GM19372 (cell line): ENCODE measurements around the gene PIK3R6.
"Not testable (repeated sequence)": the region's sequence is repeated elsewhere in the genome, so short reads cannot be mapped to it uniquely, and the experiment has no call there.

Experiments used
- ATAC-seq: cut with Tn5 transposase; IDR thresholded peaks from one replicate; pipeline ENCODE4 v1.9.1; 2021; ENCODE audit warnings: mild to moderate bottlenecking, low read depth, moderate library complexity; ENCODE audit not compliant: unreplicated experiment

The PIK3R6 gene

DNA sequence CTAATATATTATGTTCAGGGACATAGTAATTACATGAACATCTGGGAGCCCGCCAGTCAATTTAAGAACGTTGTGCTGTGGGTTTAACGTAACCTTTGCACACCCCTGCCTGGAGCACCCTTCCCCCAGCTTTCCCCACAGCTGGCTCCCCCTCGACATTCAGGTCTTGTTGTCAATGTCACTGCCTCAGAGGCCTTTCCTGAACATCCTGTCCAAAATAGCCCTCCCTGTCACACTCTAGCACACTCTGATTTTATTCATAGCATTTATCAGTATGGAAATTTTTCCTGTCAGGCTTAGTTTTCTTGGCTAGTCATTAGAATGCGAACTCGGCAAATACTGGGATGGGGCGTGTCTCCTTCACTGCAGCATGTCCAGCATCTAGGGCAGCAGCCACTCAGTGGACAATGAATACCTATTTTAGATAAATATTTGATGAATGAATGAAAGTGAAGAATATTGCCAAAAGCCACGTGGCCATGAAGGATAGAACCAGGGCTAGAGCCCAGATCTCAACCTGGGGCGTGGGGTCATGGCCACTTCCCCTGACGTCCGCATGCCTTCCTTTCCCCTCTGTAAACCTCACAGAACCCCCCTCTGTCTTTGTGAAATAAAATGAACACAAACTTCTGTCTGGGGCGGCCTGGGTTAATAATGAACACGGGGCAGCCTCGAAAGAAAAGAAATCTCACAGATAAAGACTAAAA, 10.5 kb downstream of the PIK3R6 start:
- ATAC-seq = no peak

DNA sequence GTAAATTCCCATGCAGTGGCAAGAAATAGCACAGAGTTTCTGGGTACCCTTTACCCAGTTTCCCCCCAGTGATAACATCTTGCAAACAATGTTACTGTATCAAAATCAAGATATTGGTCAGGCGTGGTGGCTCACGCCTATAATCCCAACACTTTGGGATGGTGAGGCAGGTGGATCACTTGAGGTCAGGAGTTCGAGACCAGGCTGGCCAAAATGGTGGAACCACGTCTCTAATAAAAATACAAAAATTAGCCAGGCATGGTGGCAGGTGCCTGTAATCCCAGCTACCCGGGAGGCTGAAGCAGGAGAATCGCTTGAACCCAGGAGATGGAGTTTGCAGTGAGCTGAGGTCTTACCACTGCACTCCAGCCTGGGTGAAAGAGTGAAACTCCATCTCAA, 11.3 kb downstream of the PIK3R6 start:
- ATAC-seq = not testable (repeated sequence)

DNA sequence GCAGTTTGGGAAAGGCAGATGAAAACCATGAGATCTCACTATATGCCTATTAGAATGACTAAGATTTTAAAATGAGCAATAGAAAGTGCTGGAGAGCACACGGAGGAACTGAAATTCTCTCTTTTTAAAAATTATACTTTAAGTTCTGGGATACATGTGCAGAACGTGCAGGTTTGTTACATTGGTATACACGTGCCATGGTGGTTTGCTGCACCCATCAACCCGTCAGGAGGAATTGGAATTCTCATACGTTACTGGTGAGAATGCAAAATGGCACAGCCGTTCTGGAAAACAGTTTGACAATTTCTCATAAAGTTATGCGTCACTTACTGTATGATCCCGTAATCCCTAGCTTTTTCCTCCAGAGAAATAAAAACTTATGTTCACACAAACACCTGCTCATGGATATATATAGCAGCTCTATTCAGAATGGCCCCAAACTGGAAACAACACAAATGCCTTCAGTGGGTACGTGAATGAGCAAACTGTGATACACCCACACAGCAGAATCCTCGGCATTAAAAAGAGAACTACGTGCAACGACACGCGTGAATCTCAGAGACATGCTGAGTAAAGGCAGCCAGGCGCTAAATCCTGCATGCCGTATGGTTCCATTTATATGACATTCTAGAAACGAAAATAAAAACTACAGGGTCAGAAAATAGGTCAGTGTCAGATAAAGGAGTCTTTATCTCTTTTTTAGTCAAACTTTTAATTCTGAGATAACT, 11.8 kb downstream of the PIK3R6 start:
- no peak for ATAC-seq

DNA sequence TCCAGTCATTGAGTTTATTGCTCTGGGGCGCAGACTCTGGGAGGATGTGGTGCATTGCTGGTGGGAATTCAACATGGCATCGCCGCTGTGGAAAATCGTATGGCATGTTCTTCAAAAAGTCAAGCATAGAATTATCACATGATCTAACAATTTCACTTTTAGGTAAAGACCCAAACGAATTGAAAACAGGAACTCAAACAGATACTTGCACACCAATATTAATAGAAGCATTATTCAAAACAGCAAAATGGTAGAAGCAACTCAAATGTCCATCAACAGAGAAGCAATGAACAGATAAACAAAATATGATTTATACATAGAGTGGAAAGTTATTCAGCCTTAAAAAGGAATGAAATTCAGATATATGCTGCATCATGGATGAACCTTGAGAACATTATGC, 15.9 kb downstream of the PIK3R6 start:
- ATAC-seq = no peak

DNA sequence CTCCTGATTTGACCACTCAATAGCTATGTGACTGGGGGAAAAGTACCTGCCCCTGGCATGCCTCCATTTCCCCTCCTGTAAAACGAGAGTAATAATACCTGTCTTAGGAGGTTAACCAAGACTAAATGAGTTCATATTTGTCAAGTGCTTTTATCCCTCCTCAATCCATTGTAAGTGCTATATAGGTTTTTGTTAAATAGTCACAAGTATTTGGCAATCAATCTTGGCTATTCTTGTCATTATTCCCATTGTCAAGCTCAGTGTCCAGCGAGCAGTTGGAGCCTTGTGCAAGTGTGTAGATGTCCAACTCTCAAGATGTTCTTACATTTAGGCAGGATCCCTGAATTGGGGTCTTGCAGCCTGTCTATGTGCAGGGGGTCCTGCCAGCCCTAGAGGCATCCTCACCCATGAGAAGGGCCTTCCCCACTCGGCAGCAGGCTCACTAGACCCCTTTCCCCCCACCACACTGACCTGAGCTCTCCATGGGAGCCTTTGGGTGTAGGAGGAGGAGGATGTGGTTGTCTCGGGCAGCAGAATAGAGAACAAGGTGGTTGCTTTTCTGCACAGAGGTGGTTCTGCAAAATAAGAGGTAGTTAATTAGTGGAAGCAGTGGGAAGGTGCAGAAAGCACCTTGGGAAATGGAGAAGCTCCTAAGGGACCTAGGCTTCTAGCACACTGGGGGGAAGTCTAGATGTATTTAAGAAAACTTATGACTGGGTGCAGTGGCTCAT, 18.0 kb downstream of the PIK3R6 start:
- no peak for ATAC-seq

DNA sequence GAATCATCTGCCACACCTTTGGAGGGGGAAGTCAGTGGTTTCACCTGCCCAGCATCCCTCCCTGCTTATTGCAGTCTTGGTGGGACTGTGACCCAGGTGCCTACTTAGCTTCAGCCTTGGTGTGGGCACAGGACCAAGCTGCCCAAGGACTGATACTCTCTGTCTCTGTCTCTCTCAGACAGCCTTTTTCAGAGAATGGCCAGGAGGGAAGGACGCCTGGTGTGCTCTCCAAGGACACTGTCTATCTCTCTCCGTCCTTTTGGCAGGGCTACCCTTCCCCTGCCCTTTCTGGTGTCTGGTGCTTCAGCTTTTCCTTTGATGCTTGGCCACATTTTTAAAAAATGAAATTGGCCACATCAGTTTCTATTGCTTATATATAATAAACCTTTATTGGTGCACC, 19.6 kb downstream of the PIK3R6 start:
- ATAC-seq = no peak

DNA sequence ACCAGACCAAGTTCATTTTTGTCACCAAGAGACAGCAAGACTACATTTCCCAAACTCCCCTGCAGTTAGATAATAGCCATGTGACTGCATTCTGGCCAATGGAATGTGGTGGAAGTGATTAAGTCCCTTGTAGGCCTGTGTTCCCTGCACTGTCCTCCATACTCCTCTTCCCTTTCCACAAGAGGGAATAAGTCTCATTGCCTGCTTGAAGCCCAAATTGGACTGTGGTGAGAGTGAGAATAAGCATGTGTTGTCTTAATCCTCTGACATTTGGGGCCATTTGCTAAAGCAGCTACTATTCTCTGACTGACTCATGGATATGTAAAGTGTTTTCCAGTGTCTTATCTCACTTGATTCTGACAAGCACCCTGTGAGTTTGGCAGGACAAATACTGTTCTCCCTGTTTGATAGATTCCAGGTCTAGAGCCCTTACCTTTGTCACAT, 20.7 kb downstream of the PIK3R6 start:
- ATAC-seq = no peak

DNA sequence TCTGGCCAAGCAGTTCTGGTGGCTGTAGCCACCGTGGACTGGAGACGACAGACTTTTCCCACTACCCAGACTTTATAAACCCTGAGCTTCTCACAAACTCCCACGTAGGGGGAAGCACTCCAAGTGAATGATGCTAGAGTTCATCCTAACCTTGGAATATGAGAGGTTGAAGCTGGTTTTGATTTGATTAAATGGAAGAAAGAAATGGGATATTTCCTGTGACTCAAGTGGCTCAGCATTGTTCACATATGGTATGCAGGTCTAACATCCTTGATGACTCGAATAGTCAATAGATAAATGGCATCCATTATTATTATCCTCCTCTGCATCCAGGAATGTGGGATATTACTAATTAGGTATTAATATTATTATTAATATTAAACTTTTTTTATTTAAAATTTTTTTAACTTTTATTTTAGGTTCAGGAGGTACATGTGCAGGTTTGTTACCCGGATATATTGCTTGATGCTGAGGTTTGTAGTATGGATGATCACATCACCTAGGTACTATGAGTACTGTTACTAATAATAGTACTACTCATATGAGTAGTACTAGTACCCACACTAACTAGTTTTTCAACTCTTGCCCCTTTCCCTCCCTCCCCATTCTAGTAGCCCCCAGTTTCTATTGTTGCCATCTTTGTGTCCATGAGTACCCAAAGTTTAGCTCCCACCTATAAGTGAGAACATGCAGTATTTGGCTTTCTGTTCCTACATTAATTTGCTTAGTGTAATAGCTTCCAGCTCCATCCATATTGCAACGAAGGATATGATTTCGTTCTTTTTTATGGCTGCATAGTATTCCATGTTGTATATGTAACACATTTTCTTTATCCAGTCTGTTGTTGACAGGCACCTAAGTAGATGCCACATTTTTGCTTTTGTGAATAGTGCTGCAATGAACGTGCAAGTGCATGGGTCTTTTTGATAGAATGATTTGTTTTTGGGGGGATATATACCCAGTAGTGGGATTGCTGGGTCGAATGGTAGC, 22.9 kb downstream of the PIK3R6 start:
- no peak for ATAC-seq

DNA sequence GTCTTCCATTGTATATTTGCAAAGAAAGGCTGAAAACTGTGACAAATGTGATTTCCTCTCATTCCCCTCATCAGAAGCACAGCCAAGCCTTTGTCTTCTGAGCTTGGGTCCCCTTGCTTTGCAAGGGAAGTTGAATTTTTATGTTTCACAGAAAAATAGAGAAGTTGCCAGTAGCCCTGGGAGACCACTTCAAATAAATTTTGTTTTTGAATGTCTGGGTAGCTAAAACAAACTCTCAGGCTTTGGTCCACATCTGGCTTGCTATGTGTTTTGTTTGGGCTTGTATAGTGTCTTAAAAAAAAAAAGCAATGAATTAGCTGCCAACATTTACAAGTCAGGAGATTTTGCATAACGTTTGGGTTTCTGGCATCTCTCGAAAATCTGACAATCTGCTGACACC, 24.1 kb downstream of the PIK3R6 start:
- ATAC-seq = no peak

DNA sequence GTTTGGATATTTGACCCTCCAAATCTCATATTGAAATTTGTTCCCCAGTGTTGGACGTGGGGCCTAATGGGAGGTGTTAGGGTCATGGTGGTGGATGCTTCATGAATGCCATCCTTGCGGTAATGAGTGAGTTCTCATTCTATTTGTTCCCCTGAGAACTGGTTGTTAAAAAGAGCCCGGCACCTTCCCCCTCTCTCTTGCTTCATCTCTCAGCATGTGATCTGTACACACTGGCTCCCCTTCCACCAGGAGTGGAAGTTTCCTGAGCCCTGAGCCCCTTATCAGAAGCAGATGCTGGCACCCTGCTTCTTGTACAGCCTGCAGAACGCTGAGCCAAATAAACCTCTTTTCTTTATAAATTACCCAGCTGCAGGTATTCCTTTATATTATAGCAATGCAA, 25.6 kb downstream of the PIK3R6 start:
- no peak for ATAC-seq

DNA sequence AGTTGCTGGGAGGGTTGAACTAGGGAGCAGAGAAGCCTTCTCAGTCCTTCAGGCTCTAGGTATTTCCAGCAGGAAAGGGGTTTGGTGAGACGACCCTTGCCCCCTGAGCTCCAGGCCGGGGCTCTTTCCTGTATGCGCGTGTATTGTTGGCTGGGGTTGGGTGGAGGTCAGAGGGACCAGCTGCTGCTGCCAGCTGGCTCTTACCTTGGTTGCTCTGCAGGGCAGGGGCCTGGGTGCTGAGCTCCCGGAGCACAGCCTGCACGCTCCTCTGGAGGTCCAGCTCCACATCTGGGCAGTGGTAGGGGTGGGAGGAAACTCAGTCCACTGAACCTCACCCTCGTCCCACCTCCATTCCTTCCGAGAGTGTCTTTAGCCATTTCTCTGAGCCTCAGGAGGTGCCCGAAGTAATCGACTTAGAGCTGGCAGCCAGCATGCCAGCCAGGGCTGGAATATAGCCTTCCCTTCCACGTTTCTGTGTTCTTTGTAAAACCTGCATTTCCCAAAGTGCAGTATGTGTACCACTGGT, 28.0 kb downstream of the PIK3R6 start:
- no peak for ATAC-seq

DNA sequence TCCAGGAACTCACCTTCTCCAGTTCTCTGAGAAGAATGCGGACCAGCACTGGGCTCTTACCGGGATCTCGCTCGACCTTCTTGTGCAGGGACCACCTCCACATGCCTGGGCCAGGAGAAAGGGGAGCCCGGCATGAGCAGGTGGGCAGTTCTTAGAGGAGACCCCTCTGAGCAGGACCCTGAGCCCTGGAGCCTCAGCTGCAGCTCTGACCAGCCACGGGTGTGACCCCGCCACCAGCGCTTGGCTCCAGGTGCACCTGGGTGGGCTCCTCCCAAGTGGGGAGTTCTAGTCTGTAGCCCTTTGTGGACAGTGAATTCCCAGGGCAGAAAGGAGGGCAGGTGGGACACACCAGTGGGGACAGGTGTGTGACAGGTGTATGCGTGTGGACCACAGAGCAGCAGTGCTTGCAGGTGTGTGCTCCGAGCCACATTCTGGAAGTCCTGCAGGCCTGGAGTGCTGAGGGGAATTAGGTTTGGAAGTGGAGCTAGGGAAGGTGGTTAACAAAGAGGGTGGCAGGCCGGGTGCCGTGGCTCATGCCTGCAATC, 28.9 kb downstream of the PIK3R6 start:
- no peak for ATAC-seq

DNA sequence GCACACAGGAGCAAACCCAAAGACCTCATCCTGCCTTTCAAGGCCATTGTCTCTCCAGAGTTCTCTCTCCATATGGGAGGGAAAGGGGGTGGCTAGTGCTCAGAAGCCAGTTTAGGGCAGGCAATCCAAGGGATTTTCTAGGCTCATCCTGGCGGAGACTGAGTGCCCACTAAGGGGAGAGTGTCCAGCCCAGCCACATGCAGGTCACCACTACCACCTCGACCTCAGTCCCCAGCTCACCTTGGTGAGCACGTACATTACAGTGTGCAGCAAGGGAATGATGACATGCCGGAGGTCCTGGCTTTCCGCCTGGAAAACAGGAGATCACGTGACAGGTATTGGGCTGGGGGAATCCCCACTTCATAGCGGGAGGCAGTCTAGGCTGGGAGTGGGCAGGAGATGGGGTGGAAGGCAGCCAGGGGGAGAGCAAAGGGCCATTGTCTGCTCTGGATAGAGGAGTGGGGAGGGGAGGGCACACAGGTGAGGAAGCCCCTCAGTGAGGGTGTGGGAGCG, 29.9 kb downstream of the PIK3R6 start:
- no peak for ATAC-seq

DNA sequence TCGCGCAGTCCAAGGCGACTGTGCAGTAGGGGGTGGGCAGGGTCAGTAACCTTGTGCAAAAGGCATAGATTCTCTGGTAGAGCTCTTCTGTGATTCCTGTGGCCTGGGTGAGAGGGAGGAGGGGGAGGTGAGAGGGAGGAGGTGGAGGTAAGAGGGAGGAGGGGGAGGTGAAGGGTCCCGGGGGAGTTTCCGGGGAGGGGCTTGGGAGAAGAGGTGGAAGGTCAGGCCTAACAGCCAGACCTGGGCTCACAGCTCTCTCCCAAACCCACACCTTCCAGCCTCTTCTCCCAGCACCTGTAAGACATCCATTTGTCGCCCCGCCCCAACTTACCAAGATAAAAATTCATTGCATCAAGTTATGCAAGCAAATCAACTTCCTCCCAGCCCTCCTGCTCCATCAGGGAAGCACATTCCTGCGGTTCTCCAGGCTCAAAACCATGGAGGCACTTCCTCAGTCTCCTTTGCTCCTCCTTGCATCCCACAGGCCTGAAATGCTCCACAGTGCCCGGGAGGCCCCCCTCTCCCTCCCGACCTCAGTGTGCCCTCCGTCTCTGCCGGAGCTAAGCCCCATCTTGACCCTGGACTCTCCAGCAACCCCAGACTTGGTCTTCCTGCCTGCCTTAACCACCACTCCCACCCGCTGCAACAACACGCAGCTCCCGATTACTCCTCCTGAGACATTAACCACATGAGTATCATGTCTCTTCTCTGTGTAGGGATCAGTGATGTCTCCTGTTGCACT, 30.5 kb downstream of the PIK3R6 start:
- ATAC-seq = no peak

DNA sequence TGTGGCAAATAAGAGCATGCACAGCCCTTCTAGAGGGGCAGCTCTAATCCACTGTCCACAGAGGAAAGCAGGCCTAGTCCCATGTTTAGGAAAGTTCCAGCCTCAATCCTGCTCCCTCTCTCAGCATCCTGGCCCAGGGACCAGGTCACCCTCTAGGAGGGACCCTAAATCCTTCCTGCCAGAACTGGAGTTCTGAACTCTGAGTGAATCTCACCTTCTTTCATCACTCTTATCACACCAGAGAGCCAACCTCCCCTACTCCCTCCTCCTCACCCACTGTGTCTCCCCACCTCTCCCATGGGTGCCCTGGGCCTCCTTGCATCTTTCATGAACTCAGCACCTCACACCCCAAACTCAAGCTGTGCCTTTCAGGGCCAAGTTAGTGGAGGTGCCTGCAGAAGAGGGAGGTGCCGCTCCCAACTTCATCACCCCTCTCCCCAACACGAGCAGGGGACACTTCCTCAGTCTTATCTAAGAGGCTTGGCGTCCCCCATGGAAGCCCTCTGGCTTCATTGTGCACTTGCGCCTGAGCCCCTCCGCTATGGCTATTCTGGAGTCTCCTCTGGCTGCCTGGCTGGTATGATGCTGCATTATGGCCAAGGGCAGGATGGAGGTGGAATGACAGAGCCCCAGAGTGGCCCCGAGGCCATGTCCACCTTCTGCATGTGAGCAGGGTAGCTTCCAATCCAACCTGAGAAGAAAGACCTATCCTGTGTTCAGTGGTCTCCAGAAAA, 31.7 kb downstream of the PIK3R6 start:
- no peak for ATAC-seq

DNA sequence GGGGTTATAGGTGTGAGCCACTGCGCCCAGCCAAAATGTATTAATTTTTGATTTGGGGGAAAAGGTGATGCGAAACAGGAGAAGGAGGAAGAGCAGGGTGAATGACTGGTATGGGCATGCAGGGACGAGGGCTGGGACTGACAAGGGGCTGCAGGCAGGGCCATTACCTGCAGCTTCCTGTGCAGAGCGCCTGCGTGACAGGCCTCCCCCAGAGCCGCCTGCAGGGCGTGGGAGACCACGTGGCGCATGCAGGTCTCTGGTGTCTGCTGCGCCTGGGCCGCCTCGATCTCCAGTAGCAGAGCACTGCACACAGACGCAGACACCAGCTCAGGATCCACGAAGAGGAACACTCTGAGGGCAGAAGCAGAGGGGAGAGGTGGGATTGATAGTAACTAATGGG, 32.4 kb downstream of the PIK3R6 start:
- ATAC-seq = no peak

DNA sequence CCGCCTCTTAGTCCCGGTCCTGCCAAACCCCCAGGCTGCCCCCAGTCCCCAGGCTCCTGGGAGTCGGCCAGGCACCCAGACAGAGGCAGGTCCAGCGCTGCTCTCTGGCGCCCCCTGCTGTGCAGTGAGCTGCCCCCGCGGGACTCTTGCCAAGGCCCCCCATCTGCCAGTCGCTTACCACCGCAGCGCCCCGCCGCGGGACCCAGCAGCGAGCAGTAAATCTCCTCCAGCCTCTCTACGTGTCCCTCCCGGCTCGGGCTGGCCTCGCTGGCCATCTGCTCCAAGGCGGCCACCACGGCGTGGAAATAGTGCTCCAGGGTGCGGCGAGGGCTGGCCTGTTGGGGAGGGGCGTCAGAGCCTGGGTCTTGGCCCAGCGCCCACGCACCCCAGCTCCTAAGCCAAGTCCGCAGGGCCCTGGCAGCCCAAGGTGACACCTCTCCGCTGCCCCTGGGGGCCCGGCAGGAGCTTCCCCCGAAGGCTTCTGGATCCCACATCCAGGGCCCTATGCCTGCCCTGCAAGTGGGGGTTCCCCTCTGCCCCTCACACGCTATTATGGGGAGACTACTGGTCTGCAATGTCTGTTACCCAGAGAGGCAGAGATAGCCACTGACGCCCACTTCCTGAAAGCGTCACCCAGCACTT, 34.6 kb downstream of the PIK3R6 start:
- no peak for ATAC-seq
